HUES6 (cell line): ENCODE results near the gene PSMF1.

Source experiments
- H3K27ac ChIP-seq: 2 replicates; pipeline ENCODE4 v1.7.0; 2013; ENCODE audit warnings: low read depth, mild to moderate bottlenecking, low read length, inconsistent platforms
- H3K27me3 ChIP-seq: 2 replicates; pipeline ENCODE4 v1.6.1; 2013; ENCODE audit warnings: low read length; ENCODE audit not compliant: control insufficient read depth, insufficient read depth
- H3K36me3 ChIP-seq: 2 replicates; pipeline ENCODE4 v1.6.1; 2013; ENCODE audit warnings: low read length; ENCODE audit not compliant: control insufficient read depth, insufficient read depth
- H3K4me1 ChIP-seq: 2 replicates; pipeline ENCODE4 v1.6.1; 2013; ENCODE audit warnings: low read length; ENCODE audit not compliant: control insufficient read depth, insufficient read depth
- H3K4me3 ChIP-seq: 2 replicates; pipeline ENCODE4 v1.5.1; 2013; ENCODE audit warnings: low read depth, low read length
- H3K9ac ChIP-seq: one replicate; pipeline ENCODE4 v1.6.1; 2013; ENCODE audit warnings: mild to moderate bottlenecking, low read length
- H3K9me3 ChIP-seq: 2 replicates; pipeline ENCODE4 v1.6.1; 2013; ENCODE audit warnings: low read depth, low read length; ENCODE audit not compliant: control insufficient read depth, insufficient read depth

The PSMF1 gene

DNA sequence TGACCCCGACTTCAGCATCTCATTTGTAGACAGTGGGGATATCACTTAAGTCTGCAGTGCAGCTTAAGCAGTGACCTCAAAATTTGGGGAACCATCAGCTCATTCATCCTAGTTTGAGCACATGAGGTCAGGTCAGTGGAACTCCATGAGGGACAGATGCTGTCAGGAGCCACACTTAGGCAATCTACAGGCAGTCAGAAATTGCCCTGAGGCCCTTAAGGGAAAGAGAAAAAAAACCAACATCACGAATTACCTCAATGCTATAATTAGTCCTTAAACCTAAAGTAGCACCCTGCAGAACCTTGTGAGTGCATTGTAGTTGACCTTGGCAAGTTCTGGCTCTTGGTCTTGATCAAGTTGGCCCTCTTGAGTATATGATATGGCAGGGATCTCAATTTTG is 45.3 kb downstream of the PSMF1 start:
- Histone ChIP-seq H3K36me3 (peaks cover 85% of the 10 kb centered on the region), H3K27ac (no peak overlapping the region), H3K4me1 (no peaks in the 10 kb centered on the region), H3K9ac (no peak overlapping the region), H3K9me3 (no peaks in the 10 kb centered on the region), H3K27me3 (no peaks in the 10 kb centered on the region), H3K4me3 (no peak overlapping the region)

DNA sequence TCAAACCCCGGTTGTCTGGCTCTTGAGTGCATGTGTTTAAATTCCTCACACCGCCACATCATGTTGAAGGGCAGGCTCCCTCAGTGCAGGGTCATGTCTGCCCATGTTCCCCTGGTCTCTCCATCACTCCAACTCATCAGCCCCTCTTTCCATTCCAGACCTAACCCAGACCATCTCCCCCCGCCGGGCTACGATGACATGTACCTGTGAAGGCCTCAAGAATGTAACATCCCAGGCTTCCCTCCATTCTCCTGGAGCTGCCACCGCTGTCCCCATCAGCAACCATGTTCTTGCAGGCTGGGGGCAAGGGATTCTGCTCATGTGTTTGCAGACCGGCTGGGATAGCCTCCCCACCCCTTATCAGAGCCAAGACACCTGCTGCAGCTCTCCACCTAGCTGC is 46.5 kb downstream of the PSMF1 start:
- H3K9ac ChIP-seq, result no peak overlapping the region
- H3K36me3 ChIP-seq, result peaks cover 96% of the 10 kb centered on the region
- no peaks in the 10 kb centered on the region for H3K27me3 ChIP-seq

DNA sequence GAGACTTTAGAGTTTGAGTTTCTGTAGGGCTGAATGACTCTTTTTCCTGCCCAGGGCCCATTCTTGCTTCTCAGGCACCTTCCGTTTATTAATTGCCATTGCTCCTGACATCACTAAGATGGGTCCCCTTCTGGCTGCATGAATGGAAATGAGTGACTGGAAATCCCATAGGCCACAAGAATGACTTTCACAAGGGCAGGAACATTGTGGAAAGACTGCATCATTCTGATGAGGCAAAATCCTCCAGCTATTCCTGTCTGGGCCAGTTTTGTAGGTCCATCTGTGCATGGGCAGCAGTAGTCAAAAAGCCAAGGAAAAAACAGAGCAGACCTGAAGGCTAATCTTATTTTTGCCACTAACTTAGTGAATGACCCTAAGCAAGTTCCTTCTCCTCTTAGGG is 47.1 kb downstream of the PSMF1 start:
- H3K4me1 ChIP-seq, result no peaks in the 10 kb centered on the region
- H3K27me3 ChIP-seq, result no peaks in the 10 kb centered on the region
- H3K27ac ChIP-seq, result no peak overlapping the region
- H3K36me3 ChIP-seq, result peaks cover 96% of the 10 kb centered on the region
- H3K9ac ChIP-seq, result no peak overlapping the region
- no peak overlapping the region for H3K4me3 ChIP-seq
- H3K9me3 ChIP-seq, result no peaks in the 10 kb centered on the region

More for the DNA sequence above, 46.5 kb downstream of the PSMF1 start:
- no peak overlapping the region for H3K4me3 ChIP-seq
- no peaks in the 10 kb centered on the region for H3K4me1 ChIP-seq
- H3K9me3 ChIP-seq, result no peaks in the 10 kb centered on the region
- H3K27ac ChIP-seq, result no peak overlapping the region

DNA sequence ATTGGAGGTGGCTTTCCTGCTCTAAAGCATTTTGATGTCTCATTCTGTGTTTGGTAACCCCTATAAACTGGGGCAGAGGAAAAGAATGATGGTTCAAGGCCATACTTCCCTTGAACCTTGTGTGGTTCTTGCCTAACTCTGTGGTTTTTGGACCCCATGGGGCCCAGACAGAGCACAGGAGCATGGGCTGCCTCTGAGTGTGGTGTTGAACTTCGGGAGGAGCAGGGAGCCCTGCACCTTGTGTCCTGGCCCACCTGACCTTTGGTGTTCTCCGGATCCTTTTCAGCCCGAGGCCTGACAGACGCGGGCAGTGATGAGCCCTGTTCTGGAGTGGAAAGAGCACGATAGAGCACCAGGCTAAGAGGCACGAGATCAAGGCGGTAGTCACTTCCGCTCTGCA is 47.5 kb downstream of the PSMF1 start:
- Histone ChIP-seq H3K4me1 (no peaks in the 10 kb centered on the region), H3K4me3 (no peak overlapping the region), H3K9me3 (no peaks in the 10 kb centered on the region), H3K27me3 (no peaks in the 10 kb centered on the region), H3K27ac (no peak overlapping the region), H3K9ac (no peak overlapping the region), H3K36me3 (peaks cover 96% of the 10 kb centered on the region)

DNA sequence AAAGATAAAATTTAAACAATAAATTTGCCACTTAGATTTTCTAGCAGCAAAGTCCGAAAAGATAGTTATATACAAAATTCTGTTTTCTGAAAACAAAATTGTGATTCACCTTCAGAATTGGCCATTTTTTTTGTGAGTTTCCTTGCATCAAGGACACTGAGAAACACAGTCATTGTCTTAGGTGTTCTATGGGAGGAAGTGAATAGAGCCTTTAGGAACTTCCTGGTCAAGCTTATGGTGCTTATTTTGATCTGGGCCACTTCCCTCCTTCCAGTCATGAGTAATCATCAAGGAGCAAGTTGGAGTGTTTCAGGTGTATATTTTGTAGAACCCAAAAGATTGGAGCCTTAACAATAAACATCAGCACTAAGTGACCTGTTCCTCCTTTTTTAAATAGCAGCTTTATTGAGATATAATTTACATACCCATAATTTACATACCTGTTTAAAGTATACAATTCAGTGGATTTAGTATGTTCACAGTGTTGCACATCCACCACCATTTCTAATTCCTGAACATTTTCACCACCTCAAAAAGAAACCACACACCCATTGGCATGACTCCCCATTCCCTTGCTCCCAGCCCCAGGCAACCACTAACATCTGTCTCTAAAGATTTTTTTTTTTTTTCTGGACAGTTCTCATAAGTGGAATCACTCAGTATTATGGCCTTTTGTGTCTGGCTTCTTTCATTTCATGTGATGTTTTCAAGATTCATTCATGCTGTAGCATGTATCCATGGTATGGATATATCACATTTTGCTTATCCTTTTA is 48.7 kb downstream of the PSMF1 start:
- H3K27me3 ChIP-seq, result no peaks in the 10 kb centered on the region
- H3K4me1 ChIP-seq, result no peaks in the 10 kb centered on the region
- H3K9ac ChIP-seq, result no peak overlapping the region
- H3K9me3 ChIP-seq, result no peaks in the 10 kb centered on the region
- H3K36me3 ChIP-seq, result peaks cover 90% of the 10 kb centered on the region
- no peak overlapping the region for H3K4me3 ChIP-seq
- H3K27ac ChIP-seq, result no peak overlapping the region

DNA sequence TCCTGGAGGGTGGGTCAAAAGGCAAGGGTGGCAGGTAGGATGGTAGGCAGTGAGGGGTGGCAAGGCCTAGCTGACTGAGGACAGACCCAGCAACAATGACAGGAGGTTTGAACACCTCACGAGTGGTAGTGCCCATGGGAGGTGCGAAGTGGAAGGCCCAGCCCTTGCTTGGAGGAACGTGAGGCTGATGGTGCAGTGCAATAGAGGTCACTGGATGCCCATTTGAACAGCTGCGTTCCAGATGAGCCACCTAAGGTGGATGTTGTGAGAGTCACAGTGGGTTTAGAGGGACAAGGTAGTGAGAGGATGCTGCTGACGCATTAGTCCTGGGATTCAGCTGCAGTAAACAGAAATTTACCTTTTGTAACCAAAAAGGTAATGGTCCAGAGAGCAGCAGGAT is 50.8 kb downstream of the PSMF1 start:
- Histone ChIP-seq H3K27me3 (no peaks in the 10 kb centered on the region), H3K27ac (no peak overlapping the region), H3K4me1 (no peaks in the 10 kb centered on the region), H3K9ac (no peak overlapping the region), H3K9me3 (no peaks in the 10 kb centered on the region), H3K4me3 (no peak overlapping the region), H3K36me3 (peaks cover 76% of the 10 kb centered on the region)

DNA sequence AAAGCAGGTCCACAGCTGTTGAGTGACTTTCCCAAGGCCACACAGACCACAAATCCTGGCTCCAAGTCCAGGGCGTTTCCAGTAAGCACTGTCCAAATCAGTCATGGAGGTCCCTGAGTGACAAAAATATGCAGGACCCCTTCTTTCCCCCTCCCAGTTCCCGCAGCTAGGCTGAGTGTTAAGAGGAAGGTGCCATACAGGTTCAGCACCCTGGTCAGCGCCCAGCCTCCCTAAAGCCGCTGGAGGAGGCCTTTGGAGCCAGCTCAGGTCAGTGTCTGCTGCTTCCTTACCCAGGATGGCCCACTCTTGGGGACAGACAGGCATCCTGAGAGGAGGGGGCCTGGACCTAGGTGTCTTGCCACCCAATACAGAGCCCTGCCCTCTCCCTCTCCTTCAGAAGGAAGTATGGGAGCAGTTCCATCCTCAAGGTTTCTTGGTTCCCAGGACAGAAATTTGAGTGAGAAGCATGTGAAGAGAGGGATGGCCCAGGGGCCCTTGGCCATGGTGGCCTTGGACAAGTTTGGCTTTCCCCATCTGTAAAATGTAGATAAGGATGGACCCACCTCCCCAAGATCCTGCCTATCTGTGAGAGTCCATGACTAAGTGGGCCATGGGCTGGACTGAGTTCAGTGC is 53.2 kb downstream of the PSMF1 start:
- Histone ChIP-seq H3K36me3 (peaks cover 52% of the 10 kb centered on the region), H3K4me1 (no peaks in the 10 kb centered on the region), H3K9ac (no peak overlapping the region)

DNA sequence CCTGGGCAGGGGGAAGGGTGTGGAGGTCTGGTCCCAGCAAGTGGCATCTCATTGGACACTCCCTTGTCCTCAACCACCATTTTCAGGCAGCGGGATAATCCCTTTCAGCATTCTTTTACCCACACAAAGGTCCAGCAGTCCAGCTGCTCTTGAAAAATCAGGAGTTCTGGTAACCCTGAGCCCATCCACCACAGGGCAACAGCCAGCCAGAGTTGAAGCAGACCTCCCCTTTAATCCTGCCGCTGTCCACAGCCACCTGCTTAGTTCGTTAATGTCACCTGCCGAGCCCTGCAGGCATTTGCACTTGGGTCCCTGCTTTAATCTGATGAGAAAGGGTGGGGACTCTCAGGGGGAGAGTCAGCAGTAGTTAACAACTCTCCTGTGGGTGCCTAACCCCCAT is 55.3 kb downstream of the PSMF1 start:
- H3K27me3 ChIP-seq, result no peaks in the 10 kb centered on the region
- peaks cover 31% of the 10 kb centered on the region for H3K36me3 ChIP-seq
- no peak overlapping the region for H3K4me3 ChIP-seq
- H3K4me1 ChIP-seq, result no peaks in the 10 kb centered on the region
- H3K27ac ChIP-seq, result no peak overlapping the region
- no peak overlapping the region for H3K9ac ChIP-seq
- H3K9me3 ChIP-seq, result no peaks in the 10 kb centered on the region

More for the DNA sequence above, 53.2 kb downstream of the PSMF1 start:
- H3K9me3 ChIP-seq, result no peaks in the 10 kb centered on the region
- no peaks in the 10 kb centered on the region for H3K27me3 ChIP-seq
- H3K27ac ChIP-seq, result no peak overlapping the region
- H3K4me3 ChIP-seq, result no peak overlapping the region

DNA sequence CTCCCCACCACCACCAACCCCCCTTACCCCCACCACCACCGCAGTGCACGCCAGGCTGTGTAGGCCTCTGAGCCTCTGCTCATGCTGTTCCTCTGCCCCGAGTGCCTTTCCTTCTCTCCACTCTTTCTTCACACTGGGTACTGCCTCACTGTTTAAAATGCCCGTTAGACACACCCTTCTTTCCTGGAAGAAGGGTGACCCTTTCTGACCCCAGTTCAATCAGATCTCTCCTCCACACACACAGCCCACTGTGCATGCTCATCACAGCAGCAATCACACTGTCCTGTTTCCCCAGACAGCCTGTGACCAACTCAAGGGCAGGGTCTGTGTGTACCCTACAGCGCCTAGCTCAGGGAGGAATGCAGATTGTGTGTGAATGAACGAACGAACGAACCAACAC is 56.4 kb downstream of the PSMF1 start:
- Histone ChIP-seq H3K9ac (no peak overlapping the region), H3K27ac (no peak overlapping the region), H3K4me1 (no peaks in the 10 kb centered on the region), H3K27me3 (no peaks in the 10 kb centered on the region), H3K36me3 (peaks cover 20% of the 10 kb centered on the region), H3K9me3 (no peaks in the 10 kb centered on the region), H3K4me3 (no peak overlapping the region)

DNA sequence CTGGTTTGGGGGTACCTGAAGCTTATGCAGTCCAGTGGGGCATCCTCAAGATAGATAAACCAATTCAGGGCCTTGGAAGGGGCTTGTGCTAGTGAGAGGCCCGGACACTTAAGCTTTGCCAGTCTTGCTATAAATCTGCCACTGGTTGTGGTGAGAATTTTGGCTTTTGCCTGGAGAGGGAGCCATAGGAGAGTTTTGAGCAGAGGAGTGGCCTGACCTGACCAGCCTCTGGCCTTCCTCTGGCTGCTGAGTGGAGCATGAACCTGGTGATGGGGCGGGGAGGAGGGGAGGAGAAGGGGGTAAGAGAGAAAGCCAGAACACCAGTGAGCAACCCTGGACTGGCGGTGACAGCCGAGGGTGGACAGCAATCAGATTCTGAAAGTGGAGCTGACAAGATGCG is 59.3 kb downstream of the PSMF1 start:
- Histone ChIP-seq H3K27me3 (no peaks in the 10 kb centered on the region), H3K4me1 (peaks cover 4% of the 10 kb centered on the region; the same call in 1 of the 2 replicates), H3K4me3 (no peak overlapping the region), H3K27ac (no peak overlapping the region), H3K9ac (no peak overlapping the region), H3K9me3 (no peaks in the 10 kb centered on the region), H3K36me3 (no peaks in the 10 kb centered on the region)

DNA sequence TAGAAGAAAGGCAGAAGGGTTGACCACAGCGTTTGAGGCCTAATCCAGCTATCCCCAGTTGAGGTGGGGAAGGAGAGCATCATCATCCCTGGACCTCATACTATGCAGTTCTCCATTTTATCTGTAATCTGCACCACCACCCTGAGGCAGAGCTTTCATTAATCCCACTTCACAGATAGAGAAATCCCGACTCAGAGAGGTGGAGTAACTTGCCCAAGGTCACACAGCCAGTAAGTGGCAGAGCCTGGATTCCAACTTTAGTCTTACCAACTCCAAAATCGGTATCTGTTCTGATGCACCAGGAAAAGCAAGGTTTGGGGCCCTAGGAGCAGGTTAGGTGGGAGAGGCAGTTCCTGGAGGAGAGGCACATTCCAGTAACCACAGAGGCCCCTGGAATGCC is 59.7 kb downstream of the PSMF1 start:
- peaks cover 4% of the 10 kb centered on the region; the same call in 1 of the 2 replicates for H3K4me1 ChIP-seq
- H3K27ac ChIP-seq, result no peak overlapping the region
- H3K9ac ChIP-seq, result no peak overlapping the region
- peaks cover 3% of the 10 kb centered on the region for H3K27me3 ChIP-seq
- H3K4me3 ChIP-seq, result no peak overlapping the region
- H3K9me3 ChIP-seq, result no peaks in the 10 kb centered on the region
- no peaks in the 10 kb centered on the region for H3K36me3 ChIP-seq
